HG03432 (cell line): ENCODE data around the gene EIF4G3.
"Not testable (repeated sequence)": the region's sequence is repeated elsewhere in the genome, so short reads cannot be mapped to it uniquely, and the experiment has no call there.

Experiments used
- ATAC-seq: cut with Tn5 transposase; IDR thresholded peaks from one replicate; pipeline ENCODE4 v1.9.1; 2021; ENCODE audit warnings: mild to moderate bottlenecking, moderate library complexity; ENCODE audit not compliant: unreplicated experiment

EIF4G3 gene

DNA sequence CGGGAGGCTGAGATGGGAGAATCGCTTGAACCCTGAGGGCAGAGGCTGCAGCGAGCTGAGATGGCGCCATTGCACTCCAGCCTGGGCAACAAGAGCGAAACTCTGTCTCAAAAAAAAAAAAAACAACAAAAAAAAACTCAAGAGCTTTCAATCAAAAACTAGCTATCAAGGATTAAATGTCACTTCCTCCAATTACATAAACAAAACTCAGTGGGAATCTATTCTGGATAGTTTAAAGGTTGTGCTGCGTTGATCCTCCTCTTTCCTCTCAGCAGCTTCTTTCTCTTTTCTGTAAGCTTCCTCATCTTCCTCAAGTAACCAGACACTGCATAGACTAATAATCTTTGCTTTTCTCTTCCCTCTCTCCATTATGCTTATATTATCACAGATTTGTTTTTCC is 20.7 kb downstream of the EIF4G3 start:
- ATAC-seq = no peak

DNA sequence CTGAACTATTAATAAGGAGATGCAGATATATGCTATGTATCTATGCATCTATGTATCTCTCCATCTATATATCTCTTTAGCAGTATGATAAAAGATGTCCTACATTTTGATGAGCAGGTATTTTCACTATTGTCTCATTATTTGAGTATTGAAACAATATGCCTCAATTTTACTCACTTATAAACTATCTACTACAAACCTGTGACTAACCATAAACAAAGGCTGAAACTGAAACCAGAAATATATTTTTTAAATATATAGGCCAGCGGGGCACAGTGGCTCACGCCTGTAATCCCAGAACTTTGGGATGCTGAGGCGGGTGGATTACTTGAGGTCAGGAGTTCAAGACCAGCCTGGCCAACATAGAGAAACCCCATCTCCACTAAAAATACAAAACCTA is 22.0 kb downstream of the EIF4G3 start:
- no peak for ATAC-seq

DNA sequence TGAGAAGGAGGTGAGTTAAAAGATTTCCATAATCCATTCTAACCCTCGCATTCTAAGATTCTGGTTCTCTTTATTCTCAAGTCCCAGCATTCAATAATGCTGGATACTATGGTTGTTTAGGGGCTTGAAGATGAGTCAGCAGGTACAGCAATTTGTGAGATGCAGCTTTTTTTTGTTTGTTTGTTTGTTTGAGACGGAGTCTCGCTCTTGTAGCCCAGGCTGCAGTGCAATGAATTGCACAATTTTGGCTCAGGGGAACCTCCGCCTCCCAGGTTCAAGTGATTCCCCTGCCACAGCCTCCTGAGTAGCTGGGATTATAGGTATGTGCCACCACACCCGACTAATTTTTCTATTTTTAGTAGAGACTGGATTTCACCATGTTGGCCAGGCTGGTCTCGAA is 23.3 kb downstream of the EIF4G3 start:
- no peak for ATAC-seq

DNA sequence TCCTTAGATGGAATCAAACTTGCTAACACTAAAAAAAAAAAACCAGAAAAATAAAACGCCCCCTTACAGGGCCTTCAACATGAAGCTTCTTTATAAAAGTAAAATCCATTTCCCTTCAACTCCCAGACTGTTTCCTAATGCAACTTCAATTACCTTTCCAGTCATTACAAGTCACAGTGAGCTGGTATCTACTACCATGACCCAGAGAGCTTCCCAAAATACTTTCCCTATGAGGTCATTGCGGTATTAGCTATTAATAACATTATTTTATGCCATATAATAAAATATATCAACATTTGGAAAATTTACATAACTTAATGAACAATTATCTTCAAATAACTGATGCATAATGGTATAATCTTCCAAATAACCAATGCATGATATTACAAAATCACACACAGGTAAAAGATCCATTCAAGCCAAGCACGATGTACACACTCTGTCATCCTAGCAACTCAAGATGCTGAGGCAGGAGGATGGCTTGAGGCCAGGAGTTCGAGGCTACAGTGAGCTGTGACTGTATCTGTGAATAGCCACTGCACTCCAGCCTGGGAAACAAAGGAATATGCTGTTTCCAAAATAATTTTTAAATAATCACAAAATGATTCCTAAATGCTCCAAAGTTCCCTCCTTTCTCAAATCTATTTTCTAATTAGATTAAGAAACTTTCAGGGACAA is 24.1 kb downstream of the EIF4G3 start:
- no peak for ATAC-seq

DNA sequence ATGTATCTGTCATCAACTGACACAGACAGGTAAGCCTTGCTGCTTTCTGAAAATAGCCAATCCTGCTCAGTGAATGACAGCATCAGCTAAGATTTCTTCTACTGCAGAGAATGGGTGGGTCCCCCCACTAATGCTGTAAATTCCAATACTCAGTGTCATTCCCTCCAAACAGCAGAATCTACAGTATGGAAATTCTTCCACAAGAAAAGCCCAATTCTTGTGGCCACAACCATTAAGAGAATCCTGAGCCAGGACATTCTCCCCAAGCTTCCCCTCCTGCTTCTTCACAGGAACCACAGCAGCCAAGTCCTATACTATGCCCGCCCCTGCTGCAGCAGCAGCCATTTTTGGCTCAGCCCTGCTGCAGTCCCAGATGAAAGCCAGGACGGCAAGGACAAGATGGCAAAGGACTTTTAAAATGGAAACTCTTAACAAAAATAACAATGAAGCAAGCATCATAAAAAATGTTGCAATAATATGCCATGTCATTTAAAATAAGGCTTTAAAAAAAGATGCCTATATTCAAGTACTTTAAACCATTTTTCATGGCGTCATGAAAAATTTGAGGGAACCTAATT is 26.8 kb downstream of the EIF4G3 start:
- ATAC-seq = no peak

DNA sequence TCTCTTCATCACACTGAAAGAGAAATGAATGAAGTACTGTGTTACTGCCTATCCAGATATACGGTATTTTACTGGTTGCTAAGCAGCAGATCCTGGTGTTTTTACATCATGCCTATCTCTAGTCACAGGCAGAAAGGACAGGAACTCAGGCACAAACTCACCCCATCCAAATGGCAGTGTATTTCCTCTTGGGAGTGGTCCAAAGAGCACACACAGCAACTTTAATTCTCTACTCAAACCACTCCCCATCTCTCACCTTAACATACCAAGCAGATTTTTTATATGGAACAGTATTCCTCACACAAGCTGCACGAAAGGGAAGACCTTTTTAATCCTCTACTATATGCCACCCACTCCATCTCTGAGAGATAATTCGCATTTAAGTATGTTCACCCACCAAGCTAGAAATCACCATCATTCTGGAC is 27.3 kb downstream of the EIF4G3 start:
- ATAC-seq = no peak

DNA sequence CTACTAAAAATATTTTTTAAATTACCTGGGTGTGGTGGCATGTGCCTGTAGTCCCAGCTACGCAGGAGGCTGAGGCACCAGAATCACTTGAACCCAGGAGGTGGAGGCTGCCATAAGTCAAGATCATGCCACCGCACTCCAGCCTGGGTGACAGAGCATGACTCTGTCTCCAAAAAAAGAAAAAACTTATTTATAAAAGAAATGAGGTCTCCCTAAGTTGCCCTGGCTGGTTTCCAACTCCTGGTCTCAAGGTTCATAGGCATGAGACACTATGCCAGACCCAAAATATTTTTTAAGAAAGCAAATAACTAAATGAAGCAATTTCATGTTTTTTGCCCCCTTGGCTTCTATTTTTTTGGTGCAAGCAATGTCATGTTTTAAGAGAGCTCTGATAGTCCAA is 32.9 kb downstream of the EIF4G3 start:
- no peak for ATAC-seq

DNA sequence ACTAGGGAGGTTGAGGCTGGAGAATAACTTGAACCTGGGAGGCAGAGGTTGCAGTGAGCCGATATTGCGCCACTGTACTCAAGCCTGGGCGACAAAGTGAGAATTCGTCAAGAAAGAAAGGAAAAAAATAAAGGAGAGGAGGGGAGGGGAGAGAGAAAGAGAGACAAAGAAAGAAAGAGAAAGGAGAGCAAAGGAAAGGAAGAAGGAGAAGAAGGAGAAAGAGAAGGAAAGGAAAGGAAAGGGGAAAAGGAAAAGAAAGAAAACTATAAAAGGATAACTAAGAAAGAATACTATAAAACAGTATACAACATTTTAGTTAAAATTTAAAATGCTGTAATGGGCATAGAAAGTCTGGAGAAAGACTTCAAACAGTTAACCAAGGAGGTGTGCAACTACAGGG is 33.6 kb downstream of the EIF4G3 start:
- ATAC-seq = no peak

DNA sequence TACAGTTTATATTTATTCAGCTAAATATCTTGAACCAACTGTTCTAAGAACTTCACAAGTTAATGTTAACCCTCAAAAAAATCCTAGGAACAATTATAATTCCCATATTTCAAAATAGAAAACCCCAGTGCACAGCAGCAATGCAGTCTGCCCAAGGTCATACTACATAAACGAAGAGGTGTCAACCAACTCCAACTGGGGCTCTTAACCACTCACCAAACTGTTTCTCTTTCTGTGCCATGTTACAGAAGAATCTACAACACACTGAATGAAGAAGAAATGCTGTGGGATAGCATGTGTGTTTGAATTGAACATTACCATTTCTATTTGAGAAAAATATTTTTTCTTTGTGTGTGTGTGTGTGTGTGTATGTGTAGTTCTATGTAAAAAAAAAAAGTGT is 35.7 kb downstream of the EIF4G3 start:
- no peak for ATAC-seq

DNA sequence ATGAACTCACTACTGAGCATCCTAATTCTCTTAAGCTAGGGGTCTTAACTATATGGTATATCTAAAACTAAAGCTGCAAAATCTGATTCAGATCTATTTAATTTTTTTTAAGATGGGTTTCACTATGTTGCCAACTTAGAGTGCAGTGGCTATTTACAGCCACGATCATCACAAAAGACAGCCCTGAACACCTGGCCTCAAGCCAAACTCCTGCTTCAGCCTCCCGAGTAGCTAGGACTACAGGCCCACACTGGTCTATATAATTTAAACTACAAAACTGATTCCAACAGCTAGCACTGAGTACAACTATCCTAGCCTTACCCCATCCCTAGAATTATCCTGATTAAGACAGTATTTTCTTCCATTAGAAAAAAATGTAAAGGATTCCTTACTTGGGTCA is 37.1 kb downstream of the EIF4G3 start:
- ATAC-seq = no peak

DNA sequence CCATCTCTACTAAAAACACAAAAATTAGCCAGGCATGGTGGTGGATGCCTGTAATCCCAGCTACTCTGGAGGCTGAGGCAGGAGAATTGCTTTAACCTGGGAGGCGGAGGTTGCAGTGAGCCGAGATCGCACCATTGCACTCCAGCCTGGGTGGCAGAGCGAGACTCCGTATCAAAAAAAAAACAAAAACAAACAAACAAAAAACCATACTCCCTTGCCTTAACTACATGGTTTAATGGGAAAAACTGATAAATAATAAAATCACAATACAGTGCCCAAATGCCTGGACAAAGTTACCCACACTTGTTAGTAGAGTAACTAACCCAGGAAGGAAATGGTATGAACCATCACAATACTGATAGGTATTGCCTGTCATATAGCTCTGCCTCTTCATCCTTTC is 40.4 kb downstream of the EIF4G3 start:
- not testable (repeated sequence) for ATAC-seq

DNA sequence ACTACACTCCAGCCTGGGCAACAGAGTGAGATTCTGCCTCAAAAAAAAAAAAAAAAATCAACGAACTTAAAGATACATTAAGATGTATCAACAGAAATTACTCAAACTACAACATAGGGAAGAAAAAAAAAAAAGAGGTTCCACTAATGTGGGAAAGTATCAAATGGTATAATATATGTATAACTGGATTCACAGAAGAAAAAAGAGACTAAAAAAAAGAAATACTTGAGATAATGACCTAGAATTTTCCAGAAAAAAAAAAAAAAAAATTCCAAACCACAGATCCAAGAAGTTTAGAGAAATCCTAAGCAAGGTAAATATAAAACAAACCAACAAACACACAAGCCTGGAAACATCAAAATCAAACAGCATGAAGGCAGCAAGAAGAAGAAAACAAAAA is 45.5 kb downstream of the EIF4G3 start:
- ATAC-seq = no peak

DNA sequence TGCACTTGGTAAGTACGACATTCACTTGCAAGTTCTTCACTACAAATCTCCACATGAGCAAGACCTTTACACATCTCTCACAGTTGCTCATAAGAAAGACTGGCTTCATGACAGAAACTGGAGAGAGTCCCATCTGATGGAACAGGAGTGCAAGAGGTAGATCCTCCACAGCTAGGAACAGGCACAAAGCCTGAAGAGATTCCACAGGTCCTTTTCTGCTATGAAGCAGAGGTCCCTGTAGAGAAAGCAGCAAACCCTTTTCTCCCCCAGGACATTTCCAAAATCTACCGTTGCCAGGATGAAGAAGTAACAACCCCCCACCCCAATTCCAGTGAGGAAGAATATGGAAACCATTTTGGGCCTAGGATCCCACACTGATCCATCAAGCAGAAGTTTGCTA is 47.3 kb downstream of the EIF4G3 start:
- ATAC-seq = no peak

DNA sequence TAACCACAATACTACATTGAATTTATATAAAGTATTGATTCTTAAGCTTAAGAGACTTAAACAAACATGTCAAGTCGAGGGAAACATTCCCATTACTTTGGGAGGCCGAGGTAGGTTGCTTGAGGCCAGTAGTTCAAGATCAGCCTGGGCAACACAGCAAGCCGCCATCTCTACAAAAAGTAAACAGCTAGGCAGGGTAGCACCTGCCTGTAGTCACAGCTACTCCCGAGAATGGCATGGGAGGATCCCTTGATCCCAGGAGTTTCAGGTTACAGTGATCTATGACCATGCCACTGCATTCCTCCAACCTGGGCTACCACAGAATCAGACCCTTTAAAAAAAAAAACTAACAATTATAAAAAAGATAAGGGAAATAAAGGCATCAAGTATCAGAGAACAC is 50.4 kb downstream of the EIF4G3 start:
- ATAC-seq = no peak

DNA sequence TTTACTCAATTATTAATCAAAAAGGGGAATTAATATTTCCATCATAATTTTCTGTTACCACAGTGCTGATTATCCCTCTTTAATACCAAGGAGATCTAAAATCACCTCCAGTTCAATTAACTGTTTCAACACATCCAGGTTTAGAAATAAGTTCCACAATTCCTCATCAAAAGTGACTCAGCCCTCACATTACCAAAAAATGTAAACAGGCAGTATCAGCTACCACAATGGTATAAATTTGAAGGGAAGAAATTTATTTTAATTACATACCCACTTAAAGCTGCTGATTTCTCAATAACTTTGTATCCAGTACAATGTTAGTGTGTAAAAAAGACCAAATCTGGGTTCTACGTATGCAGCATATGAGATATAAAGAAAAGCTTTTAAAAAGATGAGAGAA is 51.9 kb downstream of the EIF4G3 start:
- no peak for ATAC-seq

DNA sequence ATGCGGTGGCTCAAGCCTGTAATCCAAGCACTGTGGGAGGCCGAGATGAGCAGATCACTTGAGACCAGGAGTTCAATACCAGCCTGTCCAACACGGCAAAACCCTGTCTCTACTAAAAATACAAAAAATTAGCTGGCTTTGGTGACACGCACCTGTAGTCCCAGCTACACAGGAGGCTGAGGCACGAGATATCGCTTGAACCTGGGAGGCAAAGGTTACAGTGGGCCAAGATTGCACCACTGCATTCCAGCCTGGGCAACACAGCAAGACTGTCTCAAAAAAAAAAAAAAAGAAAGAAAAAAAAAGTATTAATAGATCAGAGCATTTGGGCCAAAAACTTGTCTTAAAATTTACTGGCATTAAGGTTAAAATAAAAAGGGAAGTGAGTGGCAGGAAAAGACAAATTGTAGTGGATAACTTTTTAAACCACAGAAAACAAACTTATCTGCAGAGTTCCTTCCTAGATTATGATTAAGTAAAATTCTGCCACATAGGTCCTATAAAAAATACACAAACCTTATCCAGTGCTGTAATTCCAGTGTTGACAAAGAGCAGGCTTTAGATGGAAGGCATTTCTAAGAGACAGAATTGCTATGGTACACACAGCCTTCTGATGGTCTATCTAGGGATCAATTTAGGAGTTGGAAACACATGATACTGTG is 53.3 kb downstream of the EIF4G3 start:
- no peak for ATAC-seq

DNA sequence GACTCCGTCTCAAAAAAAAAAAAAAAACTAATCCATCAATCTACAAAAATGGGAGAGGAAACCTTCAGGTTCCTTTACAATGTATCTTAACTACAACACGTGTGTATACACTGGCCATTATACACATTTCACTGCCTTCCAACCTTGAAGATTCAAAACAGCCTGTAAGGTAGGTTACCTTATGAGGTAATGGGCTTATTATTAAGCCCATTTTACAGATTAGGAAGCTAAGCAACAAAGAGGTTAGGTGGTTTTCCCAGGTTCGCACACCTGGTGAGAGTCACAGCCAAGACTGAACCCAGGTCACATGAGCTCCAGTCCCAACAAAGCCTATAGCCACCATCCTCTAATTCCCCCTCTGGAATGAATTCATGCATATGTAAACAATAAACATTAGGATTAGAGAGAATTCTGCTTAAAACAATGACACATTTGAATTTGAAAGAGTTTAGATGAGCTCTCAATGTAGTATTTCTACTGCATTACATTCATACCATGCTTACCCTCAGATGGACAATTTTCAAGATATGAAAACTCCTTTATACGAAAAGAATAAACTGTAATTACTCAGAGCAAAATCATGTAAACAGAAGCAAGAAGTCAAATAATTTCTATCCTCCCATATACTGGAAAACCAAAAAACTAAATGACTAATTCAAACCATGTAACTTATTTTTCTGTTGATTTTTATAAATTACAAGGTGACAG is 54.8 kb downstream of the EIF4G3 start:
- no peak for ATAC-seq

DNA sequence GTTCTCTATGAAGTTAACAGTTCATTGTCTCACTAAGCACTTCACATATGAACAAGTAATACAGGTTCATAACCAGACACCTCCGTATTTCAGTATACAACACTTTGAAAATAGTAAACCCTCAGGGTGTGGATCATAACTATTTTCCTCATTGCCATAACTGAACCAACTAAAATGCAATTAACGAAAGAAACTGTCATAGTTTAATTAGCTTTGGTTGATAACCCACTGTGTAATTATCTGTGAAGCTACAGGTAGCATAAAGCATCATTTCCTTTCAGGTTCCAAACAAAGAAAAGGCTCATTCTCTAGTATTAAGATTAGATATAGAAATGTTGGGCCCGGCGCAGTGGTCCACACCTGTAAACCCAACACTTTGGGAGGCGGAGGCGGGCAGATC is 58.5 kb downstream of the EIF4G3 start:
- ATAC-seq = no peak

DNA sequence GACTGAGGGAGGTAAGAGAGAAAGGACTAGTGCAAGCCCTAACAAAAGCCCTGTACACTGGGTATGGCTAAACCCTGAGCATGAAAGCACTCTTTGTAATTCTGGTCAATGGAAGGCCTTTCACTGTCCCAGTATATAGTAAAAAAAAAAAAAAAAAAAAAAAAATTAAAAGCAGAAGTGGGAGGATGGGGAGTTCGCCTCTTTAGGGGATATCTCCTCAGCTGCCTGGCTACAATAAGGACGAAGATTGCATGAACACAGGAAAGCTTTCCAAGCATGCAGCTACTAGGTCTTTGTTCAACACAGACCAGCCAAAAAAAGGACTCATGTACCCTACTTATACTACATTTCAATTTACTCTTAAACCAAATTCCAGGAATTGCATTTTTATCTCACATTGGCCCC is 59.1 kb downstream of the EIF4G3 start:
- ATAC-seq = no peak

DNA sequence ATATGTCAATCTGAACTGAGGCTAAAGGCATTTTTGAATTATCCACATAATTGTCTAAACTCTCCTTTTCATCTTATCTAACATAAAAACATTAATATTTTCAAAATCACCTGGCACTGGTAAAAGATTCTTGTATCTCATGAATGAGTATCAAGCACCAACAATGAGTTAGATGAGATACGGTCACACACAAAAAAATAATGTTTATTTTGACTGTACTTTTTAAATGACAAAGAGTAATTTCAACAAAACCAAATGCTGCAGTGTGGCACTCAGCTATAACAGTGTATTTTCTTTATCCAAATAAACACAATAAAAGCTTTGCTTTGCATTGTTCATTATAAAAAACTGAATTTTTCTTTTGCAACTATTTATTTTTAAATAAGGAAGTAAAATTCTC is 59.5 kb downstream of the EIF4G3 start:
- no peak for ATAC-seq

DNA sequence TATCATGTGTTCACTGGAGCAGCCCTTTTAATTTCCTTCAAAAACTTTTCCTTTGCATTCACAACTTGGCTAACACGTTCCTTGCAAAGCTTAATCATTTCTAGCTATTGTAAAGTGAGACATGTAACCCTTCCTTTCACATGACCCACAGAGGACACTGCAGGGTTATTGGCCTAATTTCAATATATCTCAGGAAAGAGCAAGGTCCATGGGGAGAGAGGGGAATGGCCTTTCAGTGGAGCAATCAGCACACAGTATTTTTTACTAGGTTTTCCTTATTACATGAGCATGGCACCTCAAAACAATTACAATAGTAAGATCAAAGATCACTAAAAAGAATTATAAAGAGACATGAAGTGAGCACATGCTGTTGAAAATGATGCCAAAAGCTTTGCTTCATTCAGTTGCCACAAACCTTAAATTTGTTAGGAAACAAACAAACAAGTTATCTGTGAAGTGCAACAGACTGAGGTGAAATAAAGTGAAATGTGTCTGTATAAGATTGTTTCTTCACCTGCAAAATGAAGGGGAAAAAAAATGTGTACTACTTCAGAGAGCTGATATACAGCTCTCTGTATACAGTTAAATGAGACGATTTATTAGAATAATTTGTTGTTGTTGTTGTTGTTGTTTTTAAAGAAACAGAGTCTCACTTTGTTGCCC is 61.5 kb downstream of the EIF4G3 start:
- no peak for ATAC-seq
